GM21529 (cell line): ENCODE data around the gene CSDE1.

Source experiments
- ATAC-seq: cut with Tn5 transposase; IDR thresholded peaks from one replicate; pipeline ENCODE4 v1.9.1; 2021; ENCODE audit not compliant: unreplicated experiment

The CSDE1 gene

DNA sequence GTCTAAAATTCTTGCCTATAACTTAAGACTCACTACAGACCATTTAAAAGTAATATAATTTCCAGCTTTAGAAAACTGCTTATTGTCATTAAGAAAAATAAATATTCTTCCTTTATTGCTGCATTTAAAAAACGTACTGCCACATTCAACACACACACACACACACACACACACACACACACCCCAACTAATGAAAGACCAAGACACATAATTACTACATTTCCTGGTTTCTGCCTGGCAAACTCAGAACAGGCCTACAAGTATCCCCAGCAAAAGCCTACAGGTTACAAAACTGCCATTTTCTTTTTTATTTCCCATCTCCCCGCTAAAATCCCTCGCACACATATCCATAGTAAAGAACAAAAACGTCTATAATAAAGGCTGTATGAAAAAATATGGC, 89.4 kb downstream of the CSDE1 start:
- no peak for ATAC-seq

GRCh38 chr1:114666954-114667353, 90.8 kb downstream of the CSDE1 start:
- no peak for ATAC-seq
